SK-N-MC (cell line): ENCODE measurements around the gene SLC35F3.

Source experiments
- DNase-seq: peaks from one replicate; pipeline ENCODE4 v3.0.0-alpha.2; 2011; ENCODE audit warnings: low read depth, low spot score
- H3K27ac ChIP-seq: fragments of 200-600 bp; sonication (generic); 2 replicates; pipeline ENCODE4 v1.5.1; 2016; ENCODE audit warnings: mixed run types
- H3K36me3 ChIP-seq: fragments of 200-600 bp; sonication (generic); 2 replicates; pipeline ENCODE4 v1.6.1; 2017; ENCODE audit warnings: antibody characterized with exemption, low read length, mixed read lengths; ENCODE audit not compliant: insufficient read depth
- H3K4me3 ChIP-seq: fragments of 200-600 bp; sonication (generic); 2 replicates; pipeline ENCODE4 v1.5.1; 2016
- H3K9ac ChIP-seq: fragments of 200-600 bp; sonication (generic); 2 replicates; pipeline ENCODE4 v1.8.0; 2017; ENCODE audit warnings: mixed run types, mixed read lengths; ENCODE audit not compliant: insufficient read length
- H3K9me3 ChIP-seq: fragments of 200-600 bp; sonication (generic); 2 replicates; pipeline ENCODE4 v1.6.1; 2017; ENCODE audit warnings: low read depth, mild to moderate bottlenecking, antibody characterized with exemption, low read length, moderate library complexity, mixed read lengths
- EZH2 ChIP-seq: fragments of 200-600 bp; sonication (generic); IDR thresholded peaks from one replicate; pipeline ENCODE4 v1.6.1; 2017; ENCODE audit warnings: antibody characterized with exemption
- FOXP2 ChIP-seq: optimal IDR thresholded peaks from 2 replicates; pipeline ENCODE3; 2011; ENCODE audit warnings: mild to moderate bottlenecking, moderate library complexity; ENCODE audit not compliant: insufficient read depth; ENCODE audit errors: extremely low read length, control extremely low read depth
- POLR2AphosphoS5 ChIP-seq: IDR thresholded peaks from 2 replicates; pipeline ENCODE4 v1.6.1; 2012; ENCODE audit warnings: mild to moderate bottlenecking, low read depth, low read length, borderline replicate concordance

SLC35F3 gene

GRCh38 chr1:233945573-233945972 is 41.1 kb downstream of the SLC35F3 start:
- no peak for DNase-seq
- Histone ChIP-seq H3K27ac (no peak overlapping the region), H3K9ac (no peak overlapping the region), H3K4me3 (no peak overlapping the region), H3K36me3 (no peaks in the 10 kb centered on the region), H3K9me3 (no peaks in the 10 kb centered on the region)
- TF ChIP-seq FOXP2 (no peak), POLR2AphosphoS5 (no peak), EZH2 (no peak)

- no peak for TF ChIP-seq EZH2
- no peak for TF ChIP-seq POLR2AphosphoS5
- TF ChIP-seq FOXP2 = no peak
- Histone ChIP-seq H3K36me3 (no peaks in the 10 kb centered on the region), H3K4me3 (no peak overlapping the region), H3K27ac (no peak overlapping the region), H3K9ac (no peak overlapping the region), H3K9me3 (no peaks in the 10 kb centered on the region)
- no peak for DNase-seq
Measured at GRCh38 chr1:233945979-233946378, 41.5 kb downstream of the SLC35F3 start.

- Histone ChIP-seq H3K27ac (no peak overlapping the region), H3K36me3 (no peaks in the 10 kb centered on the region), H3K9ac (no peak overlapping the region), H3K9me3 (no peaks in the 10 kb centered on the region), H3K4me3 (no peak overlapping the region)
- TF ChIP-seq POLR2AphosphoS5 (no peak), EZH2 (no peak), FOXP2 (no peak)
- no peak for DNase-seq
Measured at GRCh38 chr1:233946724-233947123, 42.2 kb downstream of the SLC35F3 start.

GRCh38 chr1:233951804-233952203 is 47.3 kb downstream of the SLC35F3 start:
- DNase-seq = no peak
- H3K36me3 ChIP-seq = no peaks in the 10 kb centered on the region
- H3K27ac ChIP-seq = no peak overlapping the region
- no peak overlapping the region for H3K4me3 ChIP-seq
- no peak overlapping the region for H3K9ac ChIP-seq
- TF ChIP-seq POLR2AphosphoS5 (no peak), EZH2 (no peak), FOXP2 (no peak)
- H3K9me3 ChIP-seq = no peaks in the 10 kb centered on the region

GRCh38 chr1:233957691-233958090 is 53.2 kb downstream of the SLC35F3 start:
- no peaks in the 10 kb centered on the region for H3K36me3 ChIP-seq

GRCh38 chr1:233959102-233959501 is 54.6 kb downstream of the SLC35F3 start:
- Histone ChIP-seq H3K36me3 (no peaks in the 10 kb centered on the region), H3K9ac (no peak overlapping the region), H3K9me3 (no peaks in the 10 kb centered on the region), H3K4me3 (no peak overlapping the region), H3K27ac (no peak overlapping the region)
- no peak for DNase-seq
- TF ChIP-seq FOXP2 (no peak), EZH2 (no peak), POLR2AphosphoS5 (no peak)

More at GRCh38 chr1:233957691-233958090, 53.2 kb downstream of the SLC35F3 start:
- no peak overlapping the region for H3K4me3 ChIP-seq
- no peaks in the 10 kb centered on the region for H3K9me3 ChIP-seq
- no peak overlapping the region for H3K27ac ChIP-seq
- no peak for DNase-seq
- TF ChIP-seq POLR2AphosphoS5 (no peak), EZH2 (no peak), FOXP2 (no peak)
- H3K9ac ChIP-seq = no peak overlapping the region

- Histone ChIP-seq H3K9ac (no peak overlapping the region), H3K9me3 (no peaks in the 10 kb centered on the region), H3K27ac (no peak overlapping the region), H3K36me3 (no peaks in the 10 kb centered on the region), H3K4me3 (no peak overlapping the region)
- TF ChIP-seq FOXP2 = no peak
- no peak for DNase-seq
Measured at GRCh38 chr1:233959971-233960370, 55.5 kb downstream of the SLC35F3 start.

- Histone ChIP-seq H3K27ac (no peak overlapping the region), H3K4me3 (no peak overlapping the region), H3K9me3 (no peaks in the 10 kb centered on the region), H3K9ac (no peak overlapping the region), H3K36me3 (no peaks in the 10 kb centered on the region)
- DNase-seq = no peak
- TF ChIP-seq POLR2AphosphoS5 = no peak
- no peak for TF ChIP-seq FOXP2
- TF ChIP-seq EZH2 = no peak
Measured at GRCh38 chr1:233960386-233960785, 55.9 kb downstream of the SLC35F3 start.

- TF ChIP-seq POLR2AphosphoS5 (no peak), EZH2 (no peak), FOXP2 (no peak)
- no peaks in the 10 kb centered on the region for H3K9me3 ChIP-seq
Measured at GRCh38 chr1:233962878-233963277, 58.4 kb downstream of the SLC35F3 start.

More at GRCh38 chr1:233962878-233963277, 58.4 kb downstream of the SLC35F3 start:
- Histone ChIP-seq H3K4me3 (no peak overlapping the region), H3K9ac (no peak overlapping the region), H3K36me3 (no peaks in the 10 kb centered on the region), H3K27ac (no peak overlapping the region)
- no peak for DNase-seq
